NB4 (cell line): ENCODE measurements around the gene RASSF5.

Experiments
- CTCF ChIP-seq: IDR thresholded peaks from one replicate; pipeline ENCODE4 v1.5.1; 2012; ENCODE audit warnings: low read depth, low read length
- MAX ChIP-seq: IDR thresholded peaks from 2 replicates; pipeline ENCODE4 v1.6.1; 2011; ENCODE audit warnings: low read depth, low read length
- POLR2A ChIP-seq: IDR thresholded peaks from 2 replicates; pipeline ENCODE4 v1.6.1; 2011; ENCODE audit warnings: mild to moderate bottlenecking; ENCODE audit not compliant: insufficient read length; ENCODE audit errors: extremely low read depth

- TF ChIP-seq CTCF (no peak), POLR2A (no peak), MAX (no peak)
Observed at GRCh38 chr1:206584683-206585082, 77.4 kb downstream of the RASSF5 start.
